ENCODE measurements around the gene COL9A3.
"Not testable (repeated sequence)": the region's sequence is repeated elsewhere in the genome, so short reads cannot be mapped to it uniquely, and the experiment has no call there.

COL9A3 gene

GRCh38 chr20:62852196-62852595 is 35.3 kb downstream of the COL9A3 start:
- Histone ChIP-seq H3K9me3 (ENCODE audit: severe bottlenecking) (no peaks in the 10 kb centered on the region), H3K4me3 (ENCODE audit: low read depth, low read length) (no peak overlapping the region), H3K36me3 (peaks cover 66% of the 10 kb centered on the region), H3K27me3 (ENCODE audit: insufficient read depth, low read depth, severe bottlenecking) (no peaks in the 10 kb centered on the region), H3K27ac (no peak overlapping the region)
- no peak for DNase-seq
- TF ChIP-seq CTCF (IDR thresholded peaks at IDR 0.05; ENCODE audit: low read depth, low read length), result no peak

GRCh38 chr20:62852841-62853240 is 36.0 kb downstream of the COL9A3 start:
- Histone ChIP-seq H3K36me3 (peaks cover 69% of the 10 kb centered on the region), H3K27me3 (ENCODE audit: insufficient read depth, low read depth, severe bottlenecking) (no peaks in the 10 kb centered on the region), H3K9me3 (ENCODE audit: severe bottlenecking) (no peaks in the 10 kb centered on the region), H3K4me3 (ENCODE audit: low read depth, low read length) (no peak overlapping the region), H3K27ac (no peak overlapping the region)
- DNase-seq, result no peak
- no peak for TF ChIP-seq CTCF (IDR thresholded peaks at IDR 0.05; ENCODE audit: low read depth, low read length)

GRCh38 chr20:62853304-62853703 is 36.5 kb downstream of the COL9A3 start:
- peaks cover 72% of the 10 kb centered on the region for H3K36me3 ChIP-seq
- not testable (repeated sequence) for H3K27ac ChIP-seq

GRCh38 chr20:62854121-62854520 is 37.3 kb downstream of the COL9A3 start:
- no peaks in the 10 kb centered on the region for H3K9me3 ChIP-seq (ENCODE audit: severe bottlenecking)
- peaks cover 73% of the 10 kb centered on the region for H3K36me3 ChIP-seq
- H3K27me3 ChIP-seq (ENCODE audit: insufficient read depth, low read depth, severe bottlenecking), result no peaks in the 10 kb centered on the region
- no peak overlapping the region for H3K4me3 ChIP-seq (ENCODE audit: low read depth, low read length)
- no peak for DNase-seq
- no peak for TF ChIP-seq CTCF (IDR thresholded peaks at IDR 0.05; ENCODE audit: low read depth, low read length)
- H3K27ac ChIP-seq, result no peak overlapping the region

More at GRCh38 chr20:62853304-62853703, 36.5 kb downstream of the COL9A3 start:
- not testable (repeated sequence) for DNase-seq; H3K27me3 ChIP-seq (ENCODE audit: insufficient read depth, low read depth, severe bottlenecking); H3K4me3 ChIP-seq (ENCODE audit: low read depth, low read length); H3K9me3 ChIP-seq (ENCODE audit: severe bottlenecking)

- H3K36me3 ChIP-seq, result peaks cover 70% of the 10 kb centered on the region
Measured at GRCh38 chr20:62855120-62855519, 38.3 kb downstream of the COL9A3 start.

GRCh38 chr20:62856931-62857619 is 40.2 kb downstream of the COL9A3 start:
- H3K27ac ChIP-seq, result no peak overlapping the region
- no peaks in the 10 kb centered on the region for H3K9me3 ChIP-seq (ENCODE audit: severe bottlenecking)
- no peak for DNase-seq
- peaks cover 52% of the 10 kb centered on the region for H3K36me3 ChIP-seq
- no peak for TF ChIP-seq CTCF (IDR thresholded peaks at IDR 0.05; ENCODE audit: low read depth, low read length)
- H3K4me3 ChIP-seq (ENCODE audit: low read depth, low read length), result no peak overlapping the region
- no peaks in the 10 kb centered on the region for H3K27me3 ChIP-seq (ENCODE audit: insufficient read depth, low read depth, severe bottlenecking)

More at GRCh38 chr20:62855120-62855519, 38.3 kb downstream of the COL9A3 start:
- H3K27me3 ChIP-seq (ENCODE audit: insufficient read depth, low read depth, severe bottlenecking), result no peaks in the 10 kb centered on the region
- no peaks in the 10 kb centered on the region for H3K9me3 ChIP-seq (ENCODE audit: severe bottlenecking)
- no peak for TF ChIP-seq CTCF (IDR thresholded peaks at IDR 0.05; ENCODE audit: low read depth, low read length)
- no peak overlapping the region for H3K27ac ChIP-seq
- H3K4me3 ChIP-seq (ENCODE audit: low read depth, low read length), result no peak overlapping the region
- DNase-seq, result no peak
